ENCODE results near the gene ARSG. TPM values are rescaled to one million over a fixed set of nuclear protein-coding genes. Genes with fewer than 3 reads are reported as not detected.

The ARSG gene
- total RNA-seq, 2 experiments from 2014 or later = 26.1 to 53.0 TPM

GRCh38 chr17:68421486-68421885, 130.2 kb downstream of the ARSG start:
- ChIA-PET POLR2A (interaction anchor here (0.7 kb wide), 1 partner anchor 15 kb away, joined by 5 read pairs; no protein-coding TSS in a partner anchor), CTCF (ENCODE audit: unreplicated experiment) (no interaction called here)
- Histone ChIP-seq H3K4me3 (ENCODE audit: low read depth, low read length, poor library complexity, severe bottlenecking) (no peak overlapping the region), H3K27ac (ENCODE audit: low read depth, low read length, poor library complexity, severe bottlenecking) (no peak overlapping the region), H3K36me3 (ENCODE audit: insufficient read depth, low read length) (no peaks in the 10 kb centered on the region; the same call in 1 of the 2 replicates), H3K79me2 (ENCODE audit: insufficient read depth, low read depth, low read length) (no peaks in the 10 kb centered on the region), H3K9me3 (ENCODE audit: low read length) (0 out of 2 replicates have a peak, but pooled peaks cover 8% of the 10 kb centered on the region), H3K4me2 (ENCODE audit: low read length) (no peak overlapping the region), H2AFZ (ENCODE audit: low read length) (no peak overlapping the region), H3K9me2 (ENCODE audit: insufficient read depth, low read length) (no peaks in the 10 kb centered on the region), H4K20me1 (ENCODE audit: insufficient read depth, low read length) (no peaks in the 10 kb centered on the region), H3K4me1 (ENCODE audit: insufficient read depth, low read length, poor library complexity, severe bottlenecking) (no peaks in the 10 kb centered on the region)
- intact Hi-C loops (cut with micrococcal nuclease; ENCODE audit: unreplicated experiment) = no loop called here
- no TSS peak for BruUV-seq (replicated peaks)
- no peak for DNase-seq (ENCODE audit: low spot score)
- TF ChIP-seq, protein P1, sequence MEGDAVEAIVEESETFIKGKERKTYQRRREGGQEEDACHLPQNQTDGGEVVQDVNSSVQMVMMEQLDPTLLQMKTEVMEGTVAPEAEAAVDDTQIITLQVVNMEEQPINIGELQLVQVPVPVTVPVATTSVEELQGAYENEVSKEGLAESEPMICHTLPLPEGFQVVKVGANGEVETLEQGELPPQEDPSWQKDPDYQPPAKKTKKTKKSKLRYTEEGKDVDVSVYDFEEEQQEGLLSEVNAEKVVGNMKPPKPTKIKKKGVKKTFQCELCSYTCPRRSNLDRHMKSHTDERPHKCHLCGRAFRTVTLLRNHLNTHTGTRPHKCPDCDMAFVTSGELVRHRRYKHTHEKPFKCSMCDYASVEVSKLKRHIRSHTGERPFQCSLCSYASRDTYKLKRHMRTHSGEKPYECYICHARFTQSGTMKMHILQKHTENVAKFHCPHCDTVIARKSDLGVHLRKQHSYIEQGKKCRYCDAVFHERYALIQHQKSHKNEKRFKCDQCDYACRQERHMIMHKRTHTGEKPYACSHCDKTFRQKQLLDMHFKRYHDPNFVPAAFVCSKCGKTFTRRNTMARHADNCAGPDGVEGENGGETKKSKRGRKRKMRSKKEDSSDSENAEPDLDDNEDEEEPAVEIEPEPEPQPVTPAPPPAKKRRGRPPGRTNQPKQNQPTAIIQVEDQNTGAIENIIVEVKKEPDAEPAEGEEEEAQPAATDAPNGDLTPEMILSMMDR (conservative IDR thresholded peaks at IDR 0.05; ENCODE audit: low read length) = no peak
- no peak for TF ChIP-seq EZH2phosphoT487 (IDR thresholded peaks at IDR 0.05; ENCODE audit: borderline replicate concordance, low read depth, low read length)

GRCh38 chr17:68422821-68423220, 131.5 kb downstream of the ARSG start:
- Histone ChIP-seq H3K4me2 (ENCODE audit: low read length) (no peak overlapping the region), H3K36me3 (ENCODE audit: insufficient read depth, low read length) (no peaks in the 10 kb centered on the region), H3K9me3 (ENCODE audit: low read length) (0 out of 2 replicates have a peak, but pooled peaks cover 8% of the 10 kb centered on the region), H3K4me3 (ENCODE audit: low read depth, low read length, poor library complexity, severe bottlenecking) (no peak overlapping the region), H3K27ac (ENCODE audit: low read depth, low read length, poor library complexity, severe bottlenecking) (no peak overlapping the region), H4K20me1 (ENCODE audit: insufficient read depth, low read length) (no peaks in the 10 kb centered on the region), H3K4me1 (ENCODE audit: insufficient read depth, low read length, poor library complexity, severe bottlenecking) (no peaks in the 10 kb centered on the region), H3K79me2 (ENCODE audit: insufficient read depth, low read depth, low read length) (no peaks in the 10 kb centered on the region), H2AFZ (ENCODE audit: low read length) (no peak overlapping the region), H3K9me2 (ENCODE audit: insufficient read depth, low read length) (no peaks in the 10 kb centered on the region)
- no TSS peak for BruUV-seq (replicated peaks)
- POLR2A ChIA-PET = interaction anchor here (0.5 to 0.7 kb wide), 3 partner anchors 20 to 241 kb away, joined by 3 read pairs; no protein-coding TSS in a partner anchor
- DNase-seq (ENCODE audit: low spot score) = no peak
- CTCF ChIA-PET (ENCODE audit: unreplicated experiment) = no interaction called here
- intact Hi-C loops (cut with micrococcal nuclease; ENCODE audit: unreplicated experiment) = no loop called here
- TF ChIP-seq EZH2phosphoT487 (IDR thresholded peaks at IDR 0.05; ENCODE audit: borderline replicate concordance, low read depth, low read length) = no peak
- TF ChIP-seq, protein P1 (conservative IDR thresholded peaks at IDR 0.05; ENCODE audit: low read length) = no peak

DNA sequence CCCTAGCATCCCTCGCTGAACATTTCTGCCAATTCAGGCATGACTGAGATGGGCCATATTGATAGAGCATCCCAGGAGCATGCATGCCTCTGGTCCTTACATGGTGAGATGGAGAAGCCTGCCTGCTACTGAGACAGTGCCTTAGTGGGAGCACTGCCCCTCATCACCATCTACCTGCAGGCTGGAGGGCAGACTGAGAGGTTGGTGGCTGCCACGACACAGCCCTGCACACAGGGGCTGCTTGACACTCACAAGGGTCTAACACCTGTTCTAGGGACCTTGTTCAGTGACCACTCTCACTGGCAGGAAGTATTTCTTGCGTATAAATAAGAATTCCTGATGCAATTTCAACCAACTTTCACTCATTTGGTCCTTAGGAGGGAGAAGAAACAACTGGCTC, 132.0 kb downstream of the ARSG start:
- POLR2A ChIA-PET = interaction anchor here (0.5 kb wide), 1 partner anchor 20 kb away, joined by 3 read pairs; no protein-coding TSS in a partner anchor
- TF ChIP-seq, protein P1 (conservative IDR thresholded peaks at IDR 0.05; ENCODE audit: low read length) = no peak
- TF ChIP-seq EZH2phosphoT487 (IDR thresholded peaks at IDR 0.05; ENCODE audit: borderline replicate concordance, low read depth, low read length) = no peak
- no peak for DNase-seq (ENCODE audit: low spot score)
- no peak overlapping the region for H3K27ac ChIP-seq (ENCODE audit: low read depth, low read length, poor library complexity, severe bottlenecking)
- H3K79me2 ChIP-seq (ENCODE audit: insufficient read depth, low read depth, low read length) = no peaks in the 10 kb centered on the region
- 0 out of 2 replicates have a peak, but pooled peaks cover 4% of the 10 kb centered on the region for H3K9me3 ChIP-seq (ENCODE audit: low read length)
- CTCF ChIA-PET (ENCODE audit: unreplicated experiment) = no interaction called here
- intact Hi-C loops (cut with micrococcal nuclease; ENCODE audit: unreplicated experiment) = no loop called here
- BruUV-seq (replicated peaks) = no TSS peak
- peaks cover 3% of the 10 kb centered on the region; the same call in 1 of the 2 replicates for H3K36me3 ChIP-seq (ENCODE audit: insufficient read depth, low read length)
- H3K4me2 ChIP-seq (ENCODE audit: low read length) = no peak overlapping the region
- H3K4me3 ChIP-seq (ENCODE audit: low read depth, low read length, poor library complexity, severe bottlenecking) = no peak overlapping the region
- H3K4me1 ChIP-seq (ENCODE audit: insufficient read depth, low read length, poor library complexity, severe bottlenecking) = no peaks in the 10 kb centered on the region
- no peaks in the 10 kb centered on the region for H4K20me1 ChIP-seq (ENCODE audit: insufficient read depth, low read length)
- H3K9me2 ChIP-seq (ENCODE audit: insufficient read depth, low read length) = no peaks in the 10 kb centered on the region
- no peak overlapping the region for H2AFZ ChIP-seq (ENCODE audit: low read length)
